ENCODE results near the gene GAK. TPM values are rescaled to one million over a fixed set of nuclear protein-coding genes. Genes with fewer than 3 reads are reported as not detected.

Gene GAK
- total RNA-seq, 3 donors from 2014 or later (not counting 1 experiment from before 2014, with no cell fraction given), result 349 to 358 (median 349) TPM

GRCh38 chr4:835148-836002 lies 96.7 kb downstream of the GAK start:
- Histone ChIP-seq H3K27me3 (ENCODE audit: control insufficient read depth, insufficient read depth, low read length) (no peaks in the 10 kb centered on the region), H3K36me3 (ENCODE audit: control insufficient read depth, insufficient read depth, low read length) (no peaks in the 10 kb centered on the region), H3K4me1 (ENCODE audit: control insufficient read depth, insufficient read depth, low read length) (peaks cover 34% of the 10 kb centered on the region), H3K9me3 (ENCODE audit: control insufficient read depth, insufficient read depth, low read length) (peaks cover 23% of the 10 kb centered on the region), H3K27ac (ENCODE audit: low read length) (no peak overlapping the region), H3K4me3 (ENCODE audit: low read length) (no peak overlapping the region)
- Mint-ChIP-seq H3K27ac (no peak overlapping the region), H3K27me3 (ENCODE audit: low read depth in 2 of 2) (peaks cover 0 to 3% of the 10 kb centered on the region in 2 donors), H3K4me3 (peak overlapping the region; percentile 6), H3K36me3 (no peaks in the 10 kb centered on the region), H3K4me1 (peaks cover 17 to 19% of the 10 kb centered on the region in 2 donors), H3K9me3 (peaks cover 0 to 5% of the 10 kb centered on the region in 2 donors)
- ATAC-seq, result no peak
- no peak for TF ChIP-seq CTCF (IDR thresholded peaks at IDR 0.05)
- no peak for DNase-seq
- intact Hi-C loops (cut with micrococcal nuclease), result no loop called here
- 93% methylated on average over 46 of the region's 46 CpGs for WGBS (ENCODE audit: insufficient coverage)

GRCh38 chr4:834368-835147 lies 97.6 kb downstream of the GAK start:
- Histone ChIP-seq H3K36me3 (ENCODE audit: control insufficient read depth, insufficient read depth, low read length) (no peaks in the 10 kb centered on the region), H3K27ac (ENCODE audit: low read length) (no peak overlapping the region), H3K4me3 (ENCODE audit: low read length) (no peak overlapping the region), H3K4me1 (ENCODE audit: control insufficient read depth, insufficient read depth, low read length) (peaks cover 34% of the 10 kb centered on the region), H3K9me3 (ENCODE audit: control insufficient read depth, insufficient read depth, low read length) (peaks cover 23% of the 10 kb centered on the region), H3K27me3 (ENCODE audit: control insufficient read depth, insufficient read depth, low read length) (no peaks in the 10 kb centered on the region)
- Mint-ChIP-seq H3K36me3 (no peaks in the 10 kb centered on the region), H3K9me3 (peaks cover 0 to 5% of the 10 kb centered on the region in 2 donors), H3K27ac (no peak overlapping the region), H3K4me3 (peak overlapping the region; percentile 67), H3K4me1 (peaks cover 17 to 19% of the 10 kb centered on the region in 2 donors), H3K27me3 (ENCODE audit: low read depth in 2 of 2) (peaks cover 0 to 6% of the 10 kb centered on the region in 2 donors)
- 91% methylated on average over 29 of the region's 29 CpGs for WGBS (ENCODE audit: insufficient coverage)
- DNase-seq, result no peak
- ATAC-seq, result no peak
- intact Hi-C loops (cut with micrococcal nuclease), result no loop called here
- TF ChIP-seq CTCF (IDR thresholded peaks at IDR 0.05), result no peak

GRCh38 chr4:833731-834367 lies 98.3 kb downstream of the GAK start:
- ATAC-seq (peak; percentile 21 to 76 (median 46)), DNase-seq (no peak)
- 37% methylated on average over 18 of the region's 18 CpGs for WGBS (ENCODE audit: insufficient coverage)
- no peak overlapping the region for H3K4me3 ChIP-seq (ENCODE audit: low read length)
- peaks cover 34% of the 10 kb centered on the region for H3K4me1 ChIP-seq (ENCODE audit: control insufficient read depth, insufficient read depth, low read length)
- Mint-ChIP-seq H3K9me3 (peaks cover 0 to 5% of the 10 kb centered on the region in 2 donors), H3K36me3 (no peaks in the 10 kb centered on the region), H3K4me3 (peak overlapping the region; percentile 67), H3K4me1 (peaks cover 17 to 19% of the 10 kb centered on the region in 2 donors), H3K27ac (peak overlapping the region in 1 of 2 donors; percentile 79), H3K27me3 (ENCODE audit: low read depth in 2 of 2) (peaks cover 0 to 7% of the 10 kb centered on the region in 2 donors)
- intact Hi-C loops (cut with micrococcal nuclease), result no loop called here
- TF ChIP-seq CTCF (IDR thresholded peaks at IDR 0.05), result no peak
- no peak overlapping the region for H3K27ac ChIP-seq (ENCODE audit: low read length)
- H3K27me3 ChIP-seq (ENCODE audit: control insufficient read depth, insufficient read depth, low read length), result no peaks in the 10 kb centered on the region
- no peaks in the 10 kb centered on the region for H3K36me3 ChIP-seq (ENCODE audit: control insufficient read depth, insufficient read depth, low read length)
- H3K9me3 ChIP-seq (ENCODE audit: control insufficient read depth, insufficient read depth, low read length), result peaks cover 23% of the 10 kb centered on the region

Measured in natural killer cell (primary cell).